Measurements from ENCODE around the gene EPB41L4A.

EPB41L4A gene

GRCh38 chr5:112382886-112383285 lies 36.2 kb downstream of the EPB41L4A start:
- no peak overlapping the region for H3K27ac ChIP-seq
- TF ChIP-seq CTCF (conservative IDR thresholded peaks at IDR 0.05): no peak

GRCh38 chr5:112381521-112381920 lies 37.6 kb downstream of the EPB41L4A start:
- no peak overlapping the region for H3K27ac ChIP-seq
- TF ChIP-seq CTCF (conservative IDR thresholded peaks at IDR 0.05): no peak

- no peak for TF ChIP-seq CTCF (conservative IDR thresholded peaks at IDR 0.05)
- no peak overlapping the region for H3K27ac ChIP-seq
Measured at GRCh38 chr5:112379542-112380325, 39.3 kb downstream of the EPB41L4A start.

GRCh38 chr5:112374818-112375217 lies 44.3 kb downstream of the EPB41L4A start:
- no peak for TF ChIP-seq CTCF (conservative IDR thresholded peaks at IDR 0.05)
- H3K27ac ChIP-seq: no peak overlapping the region

GRCh38 chr5:112374356-112374755 lies 44.7 kb downstream of the EPB41L4A start:
- no peak for TF ChIP-seq CTCF (conservative IDR thresholded peaks at IDR 0.05)
- H3K27ac ChIP-seq: no peak overlapping the region

GRCh38 chr5:112373885-112374284 lies 45.2 kb downstream of the EPB41L4A start:
- H3K27ac ChIP-seq: no peak overlapping the region
- TF ChIP-seq CTCF (conservative IDR thresholded peaks at IDR 0.05): no peak

- peak; percentile 36 for TF ChIP-seq CTCF (conservative IDR thresholded peaks at IDR 0.05)
Measured at GRCh38 chr5:112372543-112372942, 46.5 kb downstream of the EPB41L4A start.

More at GRCh38 chr5:112372543-112372942, 46.5 kb downstream of the EPB41L4A start:
- no peak overlapping the region for H3K27ac ChIP-seq

All from VCaP (cell line).